CD14-positive monocyte (primary cell): ENCODE results near the gene CD96. TPM values are rescaled to one million over a fixed set of nuclear protein-coding genes. Genes with fewer than 3 reads are reported as not detected.

ENCODE experiments used
- DNase-seq, 3 donors: peaks; one replicate each; pipeline ENCODE4 v3.0.0-alpha.2; 2011 to 2022
- H2AFZ ChIP-seq: 2 replicates; pipeline ENCODE4 v1.6.0; 2012; ENCODE audit warnings: mild to moderate bottlenecking, low read depth, low read length, inconsistent platforms; ENCODE audit not compliant: insufficient read depth, poor library complexity, severe bottlenecking
- H3K27ac ChIP-seq, 2 donors: 1 replicate in 1 of 2; 2 replicates in 1 of 2; pipeline ENCODE4 v1.5.1; 2012 to 2013; ENCODE audit warnings: low read length in 2 of 2, control low read depth in 1 of 2, inconsistent platforms in 1 of 2, low read depth in 1 of 2, mild to moderate bottlenecking in 1 of 2
- H3K27me3 ChIP-seq, 2 donors: one replicate each; pipeline versions ENCODE4 v1.6.0 to v1.6.1; 2011 to 2013; ENCODE audit warnings: low read length in 2 of 2; ENCODE audit not compliant: control insufficient read depth in 2 of 2, insufficient read depth in 2 of 2
- H3K36me3 ChIP-seq, 2 donors: replicated peaks in 1 of 2; 1 replicate in 1 of 2; 2 replicates in 1 of 2; pipeline versions ENCODE4 v1.5.1 to v1.6.1; 2012 to 2013; ENCODE audit warnings: low read length in 2 of 2, control low read depth in 1 of 2, inconsistent platforms in 1 of 2, mild to moderate bottlenecking in 1 of 2; ENCODE audit not compliant: insufficient read depth in 2 of 2, control insufficient read depth in 1 of 2
- H3K4me1 ChIP-seq, 2 donors: 1 replicate in 1 of 2; 2 replicates in 1 of 2; pipeline versions ENCODE4 v1.5.1 to v1.6.1; 2012 to 2013; ENCODE audit warnings: low read length in 2 of 2, control low read depth in 1 of 2, inconsistent platforms in 1 of 2, mild to moderate bottlenecking in 1 of 2, moderate library complexity in 1 of 2; ENCODE audit not compliant: insufficient read depth in 2 of 2, control insufficient read depth in 1 of 2
- H3K4me2 ChIP-seq: replicated peaks from 2 replicates; pipeline ENCODE3; 2012; ENCODE audit warnings: low read length, moderate library complexity, mild to moderate bottlenecking; ENCODE audit not compliant: poor library complexity, severe bottlenecking; ENCODE audit errors: extremely low read depth
- H3K4me3 ChIP-seq, 3 experiments: fragments of 200-600 bp in 1 of 3; sonication (generic) in 1 of 3; replicated peaks in 1 of 3; 1 replicate in 2 of 3; 2 replicates in 1 of 3; pipeline ENCODE4 v1.5.1; 2011 to 2013; ENCODE audit warnings: low read length in 3 of 3, mild to moderate bottlenecking in 3 of 3, control low read depth in 2 of 3, low read depth in 2 of 3, inconsistent platforms in 1 of 3, moderate library complexity in 1 of 3
- H3K79me2 ChIP-seq: 2 replicates; pipeline ENCODE4 v1.6.0; 2012; ENCODE audit warnings: mild to moderate bottlenecking, control low read depth, inconsistent platforms, low read length, moderate library complexity; ENCODE audit not compliant: insufficient read depth
- H3K9ac ChIP-seq: 2 replicates; pipeline ENCODE4 v1.6.0; 2017; ENCODE audit warnings: low read length, mild to moderate bottlenecking; ENCODE audit not compliant: insufficient read depth, poor library complexity, severe bottlenecking
- H3K9me3 ChIP-seq, 2 donors: replicated peaks in 1 of 2; 1 replicate in 1 of 2; 2 replicates in 1 of 2; pipeline versions ENCODE4 v1.5.1 to v1.6.1; 2012 to 2013; ENCODE audit warnings: low read length in 2 of 2, control low read depth in 1 of 2; ENCODE audit not compliant: control insufficient read depth in 1 of 2, insufficient read depth in 1 of 2
- H4K20me1 ChIP-seq: 2 replicates; pipeline ENCODE4 v1.6.0; 2012; ENCODE audit warnings: mild to moderate bottlenecking, low read length, control low read depth, moderate library complexity; ENCODE audit not compliant: insufficient read depth
- H3K27ac Mint-ChIP-seq, 7 donors: one replicate each; pipeline ENCODE4 v1.8.0; 2020; ENCODE audit warnings: mild to moderate bottlenecking in 7 of 7, mixed read lengths in 7 of 7, moderate library complexity in 6 of 7, inconsistent platforms in 2 of 7
- H3K27me3 Mint-ChIP-seq, 3 donors: one replicate each; pipeline ENCODE4 v1.8.0; 2021 to 2022; ENCODE audit warnings: low read depth in 3 of 3, mild to moderate bottlenecking in 3 of 3, mixed read lengths in 3 of 3, moderate library complexity in 3 of 3, inconsistent platforms in 1 of 3
- H3K36me3 Mint-ChIP-seq, 2 donors: one replicate each; pipeline ENCODE4 v1.8.0; 2020; ENCODE audit warnings: mixed read lengths in 2 of 2, inconsistent platforms in 1 of 2, mild to moderate bottlenecking in 1 of 2
- H3K4me1 Mint-ChIP-seq: one replicate; pipeline ENCODE4 v1.8.0; 2020; ENCODE audit warnings: mild to moderate bottlenecking, mixed read lengths
- H3K4me3 Mint-ChIP-seq, 2 donors: one replicate each; pipeline ENCODE4 v1.8.0; 2020; ENCODE audit warnings: mild to moderate bottlenecking in 2 of 2, mixed read lengths in 2 of 2, moderate library complexity in 1 of 2
- H3K9me3 Mint-ChIP-seq, 7 donors: one replicate each; pipeline ENCODE4 v1.8.0; 2020 to 2022; ENCODE audit warnings: mixed read lengths in 7 of 7, mild to moderate bottlenecking in 6 of 7, moderate library complexity in 6 of 7, inconsistent platforms in 2 of 7
- CTCF ChIP-seq: fragments of 200-600 bp; IDR thresholded peaks from one replicate; pipeline ENCODE4 v1.8.0; 2022; ENCODE audit warnings: antibody characterized with exemption, mild to moderate bottlenecking
- WGBS: methylation state at CpG from one replicate; pipeline ENCODE4 v1.1.5; 2013; ENCODE audit warnings: missing lambda C conversion rate; ENCODE audit not compliant: insufficient coverage; 5-methylcytosine and 5-hydroxymethylcytosine counted together
- intact Hi-C, 2 donors: fragments of 100-400 bp; cut with micrococcal nuclease; formaldehyde crosslinking; loops; one replicate each; pipeline versions ENCODE4 v1.15.0 to v1.15.1; 2023
- polyA plus RNA-seq, 3 donors: library from polyadenylated mRNA; depleted of rRNA in 1 of 3; unstranded in 2 of 3; stranded (reverse) in 1 of 3; fragments of 300-500 nt in 2 of 3; fragments of >200 nt in 1 of 3; fragmentation: Illumina TruSeq in 2 of 3; gene quantifications; 1 replicate in 2 of 3; 2 replicates in 1 of 3; pipeline ENCODE4 v1.2.3, GENCODE V29; 2012 to 2021

CD96 gene
- polyA plus RNA-seq, 3 donors: 0.05 to 0.97 (median 0.33) TPM

GRCh38 chr3:111598552-111598951 is 56.6 kb downstream of the CD96 start:
- Histone ChIP-seq H2AFZ (no peak overlapping the region), H3K9ac (no peak overlapping the region), H3K79me2 (no peaks in the 10 kb centered on the region), H3K4me2 (no peak overlapping the region), H3K4me3 (no peak overlapping the region), H3K27ac (no peak overlapping the region), H3K4me1 (no peaks in the 10 kb centered on the region), H3K27me3 (no peaks in the 10 kb centered on the region), H3K9me3 (no peaks in the 10 kb centered on the region), H3K36me3 (no peaks in the 10 kb centered on the region), H4K20me1 (no peaks in the 10 kb centered on the region)
- no peak for TF ChIP-seq CTCF
- Mint-ChIP-seq H3K36me3 (no peaks in the 10 kb centered on the region), H3K27ac (no peak overlapping the region), H3K9me3 (peaks cover 0 to 3% (median 0%) of the 10 kb centered on the region in 7 donors), H3K27me3 (no peaks in the 10 kb centered on the region), H3K4me3 (no peak overlapping the region), H3K4me1 (no peaks in the 10 kb centered on the region)
- no peak for DNase-seq
- no CpG with 5 or more reads among the region's 2 CpGs for WGBS
- intact Hi-C loops: no loop called here

GRCh38 chr3:111601810-111602209 is 59.8 kb downstream of the CD96 start:
- H3K4me2 ChIP-seq: no peak overlapping the region
- no peak overlapping the region for H3K4me3 ChIP-seq
- H3K36me3 ChIP-seq: no peaks in the 10 kb centered on the region
- no peak for TF ChIP-seq CTCF
- H2AFZ ChIP-seq: no peak overlapping the region
- Mint-ChIP-seq H3K4me3 (no peak overlapping the region), H3K27ac (no peak overlapping the region), H3K36me3 (no peaks in the 10 kb centered on the region), H3K27me3 (no peaks in the 10 kb centered on the region), H3K9me3 (peaks cover 0 to 2% (median 0%) of the 10 kb centered on the region in 7 donors), H3K4me1 (no peaks in the 10 kb centered on the region)
- H3K9me3 ChIP-seq: no peaks in the 10 kb centered on the region
- H3K79me2 ChIP-seq: no peaks in the 10 kb centered on the region
- no peaks in the 10 kb centered on the region for H3K4me1 ChIP-seq
- no CpG with 5 or more reads among the region's 4 CpGs for WGBS
- no peak overlapping the region for H3K9ac ChIP-seq
- DNase-seq: no peak
- intact Hi-C loops: no loop called here
- no peaks in the 10 kb centered on the region for H3K27me3 ChIP-seq
- no peak overlapping the region for H3K27ac ChIP-seq
- H4K20me1 ChIP-seq: no peaks in the 10 kb centered on the region
